Globus pallidus (tissue), 1 donor: ENCODE data around the gene CCNF.
A peak's percentile ranks its signal among the peaks of the same experiment; 100 is the strongest.

Experiments
- DNase-seq: peaks from one replicate; pipeline ENCODE4 v3.0.0-alpha.2; 2015; ENCODE audit warnings: low spot score

Gene CCNF

DNA sequence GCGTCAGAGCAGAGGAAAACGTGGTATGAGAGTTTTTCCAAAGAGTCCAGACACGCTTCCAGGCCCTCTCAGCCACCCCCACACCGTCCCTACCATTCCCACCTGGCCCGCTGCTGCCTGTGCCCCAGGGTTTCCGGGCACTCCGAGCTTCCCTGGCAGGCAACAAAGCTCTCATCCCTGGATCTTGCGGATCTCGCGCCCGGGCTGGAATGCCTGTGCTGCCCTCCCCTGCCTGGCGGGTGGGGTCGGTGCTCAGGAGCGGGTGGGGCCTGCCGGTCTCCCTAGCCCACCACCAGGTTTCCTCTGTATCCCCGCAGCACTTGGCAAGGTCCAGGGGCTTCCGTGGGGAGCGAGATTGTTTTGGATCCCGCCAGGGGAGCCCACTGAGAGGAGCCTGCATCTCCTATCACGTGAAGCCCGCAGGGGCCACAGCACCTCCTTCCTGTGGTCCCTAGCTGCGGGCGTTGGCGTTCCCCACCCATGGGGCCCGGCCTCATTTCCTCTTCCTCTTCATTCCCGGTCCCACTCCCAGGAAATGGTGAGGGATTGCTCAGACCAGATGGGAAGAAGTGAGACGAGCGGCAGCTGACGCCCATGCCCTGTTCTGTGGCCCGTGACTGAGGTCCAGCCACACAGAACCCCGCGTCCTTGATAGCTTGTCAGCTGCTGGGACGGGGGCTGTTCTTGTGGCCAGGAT is 56.7 kb downstream of the CCNF start:
- no peak for DNase-seq

DNA sequence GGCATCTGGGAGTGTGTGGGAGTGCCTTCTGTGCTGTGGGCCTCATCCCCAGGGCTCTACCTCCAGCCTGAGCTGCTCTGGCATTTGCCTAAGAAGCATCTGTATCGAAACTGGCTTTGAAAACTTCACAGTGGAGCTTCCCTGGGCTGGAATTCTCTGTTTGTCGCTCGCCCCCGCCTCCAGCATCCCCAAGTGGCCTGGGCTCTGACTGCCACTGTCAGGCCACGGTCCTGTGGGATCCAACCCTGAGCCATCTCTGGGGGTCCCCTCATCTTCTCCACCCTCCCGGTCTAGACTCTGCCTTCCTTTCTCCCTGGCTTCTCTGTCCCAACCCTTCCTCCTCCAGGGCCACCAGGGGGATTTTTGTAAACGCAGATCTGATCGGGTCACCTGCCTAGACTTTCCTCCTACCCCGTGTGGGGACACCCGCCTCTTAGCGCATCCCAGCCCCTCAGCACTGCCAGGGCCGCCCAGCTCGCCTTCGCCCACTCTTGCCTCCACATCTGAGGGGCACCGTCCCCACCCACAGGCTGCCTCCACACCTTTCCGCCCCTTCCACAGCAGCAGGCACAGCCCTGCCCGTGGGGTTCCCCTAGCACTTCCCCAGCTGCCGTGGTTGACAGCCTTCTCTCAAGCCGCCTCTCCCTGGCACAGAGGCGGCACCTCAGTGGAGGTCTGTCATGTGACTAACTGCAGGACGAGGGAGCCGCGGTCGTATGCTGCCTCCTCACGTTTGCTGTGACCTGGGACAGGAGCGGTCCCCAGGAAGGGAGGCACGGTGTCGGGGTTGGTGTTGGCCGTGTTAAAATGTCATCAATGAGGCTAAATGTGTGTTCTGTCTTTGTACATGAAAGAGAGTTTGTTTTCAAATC is 57.6 kb downstream of the CCNF start:
- no peak for DNase-seq

GRCh38 chr16:2487517-2487842 is 58.2 kb downstream of the CCNF start:
- DNase-seq, result no peak

- DNase-seq, result no peak
These were observed 58.8 kb downstream of the CCNF start for GRCh38 chr16:2487903-2488531.

DNA sequence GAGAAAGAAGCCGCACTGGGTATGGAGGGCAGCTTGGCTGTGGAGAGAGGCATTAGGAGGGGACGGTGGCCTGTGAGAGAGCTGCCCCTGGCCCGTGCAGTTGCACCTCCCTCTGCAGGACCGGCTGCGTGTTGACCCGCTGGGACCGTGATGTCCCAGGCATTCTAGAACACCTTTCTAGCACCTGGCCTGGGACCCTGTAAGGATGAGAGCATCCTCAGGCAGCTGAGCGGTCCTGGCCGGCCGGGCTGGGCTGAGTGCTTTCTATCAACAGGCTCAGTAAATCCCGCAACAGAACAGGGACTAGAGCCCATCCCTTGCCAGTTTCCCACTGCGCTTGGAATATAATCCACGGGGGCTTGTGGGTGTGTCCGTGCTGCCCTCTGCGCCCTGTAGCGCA is 60.3 kb downstream of the CCNF start:
- no peak for DNase-seq

DNA sequence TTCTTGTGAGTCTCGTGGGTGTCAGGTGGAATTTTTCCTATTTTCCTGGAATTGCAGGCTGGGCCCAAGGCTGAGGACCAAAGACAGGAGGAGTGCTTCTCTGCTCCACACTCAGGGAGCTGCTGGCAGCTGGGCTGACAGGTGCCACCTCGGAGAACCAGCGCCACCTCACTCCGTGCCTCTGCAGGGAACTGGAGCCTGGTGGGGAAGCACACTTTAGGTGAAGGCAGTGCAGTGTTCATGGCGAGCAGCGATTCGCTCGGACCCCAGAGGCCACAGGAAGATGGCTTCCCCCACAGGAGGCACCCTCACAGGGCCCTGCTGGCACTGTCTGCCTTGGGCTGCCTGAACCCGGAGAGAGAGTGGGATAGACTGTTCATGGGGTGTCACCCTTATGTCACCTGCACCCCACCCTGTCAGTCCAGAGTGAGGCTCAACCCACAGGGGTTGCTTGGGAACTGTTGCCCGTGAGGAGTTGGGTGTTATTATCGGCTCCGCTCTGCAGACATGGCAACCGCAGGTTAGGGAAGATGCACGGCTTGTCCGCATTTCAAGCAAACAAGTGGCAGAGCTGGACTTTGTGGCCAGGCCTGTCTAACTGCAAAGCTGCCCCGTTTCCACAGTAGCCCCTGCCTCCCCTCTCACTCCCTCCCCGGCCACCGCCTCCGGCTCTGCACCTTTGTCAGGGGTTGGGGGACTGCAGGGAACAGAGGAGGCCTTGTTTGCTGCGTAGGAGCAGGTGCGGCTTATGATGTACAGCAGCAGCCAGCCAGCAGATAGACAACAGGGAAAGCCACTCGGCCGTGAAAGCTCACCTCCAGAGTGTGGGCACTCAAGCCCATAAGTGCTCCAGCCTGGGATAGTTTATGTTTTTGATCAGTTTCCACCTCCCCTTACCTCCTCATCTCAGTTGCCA is 61.2 kb downstream of the CCNF start:
- no peak for DNase-seq

- no peak for DNase-seq
These were observed 63.0 kb downstream of the CCNF start for GRCh38 chr16:2492292-2492691.

DNA sequence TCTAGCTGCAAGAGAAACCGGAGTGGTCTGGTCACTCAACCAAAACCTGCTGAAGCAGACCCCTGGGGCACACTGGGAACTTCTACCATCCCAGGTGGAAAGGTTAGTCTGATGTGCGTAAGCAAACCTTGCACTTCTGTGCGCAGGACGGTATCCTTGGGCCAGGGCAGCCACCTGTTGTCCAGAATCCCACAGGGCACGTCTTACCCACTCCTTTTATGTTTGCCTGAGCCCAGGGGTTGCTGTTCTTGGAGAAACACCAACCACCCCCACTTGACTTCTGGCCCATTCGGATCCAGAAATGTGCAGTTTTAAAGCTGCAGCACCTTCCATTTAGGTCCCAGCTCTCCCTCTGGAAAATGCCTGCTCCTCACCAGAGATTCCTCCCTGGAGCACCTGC is 64.4 kb downstream of the CCNF start:
- no peak for DNase-seq

DNA sequence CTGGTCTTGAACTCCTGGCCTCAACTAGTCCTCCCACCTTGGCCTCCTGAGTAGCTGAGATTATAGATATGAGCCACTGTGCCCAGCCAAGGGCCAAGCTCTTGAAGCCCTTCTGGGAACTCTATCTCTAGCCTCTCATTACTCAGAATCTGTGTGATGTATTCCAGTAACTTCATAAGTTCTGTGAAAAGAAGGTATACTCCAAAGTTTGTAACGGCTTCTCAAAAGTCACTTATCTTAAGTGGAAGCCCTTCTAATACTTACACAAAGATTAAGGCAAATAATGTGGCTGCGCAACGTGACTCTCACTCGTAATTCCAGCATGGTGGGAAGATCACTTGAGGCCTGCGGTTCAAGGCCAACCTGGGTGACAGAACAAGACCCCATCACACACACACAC is 65.4 kb downstream of the CCNF start:
- no peak for DNase-seq

DNA sequence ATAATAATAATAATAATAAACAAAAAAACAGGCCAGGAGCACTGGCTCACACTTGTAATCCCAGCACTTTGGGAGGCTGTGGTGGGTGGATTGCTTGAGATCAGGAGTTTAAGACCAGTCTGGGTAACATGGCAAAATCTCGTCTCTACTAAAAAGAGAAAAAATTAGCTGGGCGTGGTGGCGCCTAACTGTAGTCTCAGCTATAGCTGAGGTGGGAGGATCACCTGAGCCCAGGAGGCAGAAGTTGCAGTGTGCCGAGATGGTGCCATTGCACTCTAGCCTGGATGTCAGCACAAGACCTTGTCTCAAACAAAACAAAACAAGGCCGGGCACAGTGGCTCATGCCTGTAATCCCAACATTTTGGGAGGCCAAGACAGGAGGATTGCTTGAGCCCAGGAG is 65.8 kb downstream of the CCNF start:
- no peak for DNase-seq

GRCh38 chr16:2496223-2497115 is 67.2 kb downstream of the CCNF start:
- DNase-seq, result no peak

DNA sequence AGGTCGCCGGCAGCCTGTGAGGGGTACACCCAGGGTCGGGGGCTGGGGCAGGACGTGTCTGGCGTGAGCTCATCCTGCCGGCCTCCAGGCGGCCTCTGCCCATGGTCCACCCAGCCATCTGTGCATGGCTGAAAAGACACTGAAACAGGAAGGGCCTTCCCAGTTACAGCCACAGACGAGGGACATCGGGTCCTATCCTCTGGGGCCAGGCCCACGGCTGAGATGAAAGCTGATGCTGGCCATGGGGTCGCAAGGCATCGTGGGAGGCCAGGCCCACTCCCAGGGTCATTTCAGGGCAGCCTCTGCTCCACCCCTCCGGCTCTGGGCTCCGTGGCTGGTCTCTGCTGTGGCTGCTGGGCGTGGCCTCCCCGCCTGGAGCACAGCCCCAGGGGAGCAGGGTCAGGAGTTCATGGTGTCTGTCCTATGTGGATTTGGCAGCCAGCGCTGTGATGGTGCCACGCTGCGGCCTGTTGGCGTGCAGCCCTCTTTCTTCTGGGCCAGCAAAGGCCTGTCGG is 67.9 kb downstream of the CCNF start:
- no peak for DNase-seq

DNA sequence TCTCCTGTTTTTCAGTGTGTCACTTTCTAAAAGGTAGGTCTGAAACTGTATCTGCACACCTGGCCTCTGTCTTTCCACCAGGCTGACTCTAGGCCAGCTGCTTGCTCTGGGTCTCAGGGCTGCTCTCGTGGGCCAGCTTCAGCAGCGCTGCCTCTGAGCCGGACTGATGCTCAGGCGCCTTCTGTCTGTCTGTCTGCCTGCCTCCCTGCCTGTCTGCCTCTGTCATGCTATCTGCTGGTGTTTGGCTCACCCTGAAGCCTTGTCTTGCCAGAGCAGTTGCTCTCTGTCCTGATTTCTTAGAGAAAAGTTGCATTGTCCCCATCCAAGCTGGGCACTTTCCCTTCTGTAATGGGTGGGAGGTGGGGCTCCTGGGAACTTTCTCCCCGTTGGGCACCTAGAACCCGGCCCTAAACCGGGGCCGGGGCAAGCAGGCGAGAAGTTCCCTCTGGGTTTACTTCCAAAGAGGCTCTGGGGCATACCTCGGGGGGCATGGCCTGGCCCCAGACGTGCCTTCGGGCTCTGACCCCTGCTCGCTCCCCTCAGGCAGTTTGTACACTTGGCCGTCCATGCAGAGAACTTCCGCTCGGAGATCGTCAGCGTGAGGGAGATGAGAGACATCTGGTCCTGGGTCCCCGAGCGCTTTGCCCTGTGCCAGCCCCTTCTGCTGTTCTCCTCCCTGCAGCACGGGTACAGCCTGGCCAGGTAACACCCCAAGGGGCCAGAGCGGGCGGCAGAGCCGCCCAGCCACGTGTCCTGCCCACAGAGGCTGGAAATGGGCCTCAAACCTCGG is 68.6 kb downstream of the CCNF start:
- no peak for DNase-seq

GRCh38 chr16:2498531-2499253 is 69.4 kb downstream of the CCNF start:
- no peak for DNase-seq

DNA sequence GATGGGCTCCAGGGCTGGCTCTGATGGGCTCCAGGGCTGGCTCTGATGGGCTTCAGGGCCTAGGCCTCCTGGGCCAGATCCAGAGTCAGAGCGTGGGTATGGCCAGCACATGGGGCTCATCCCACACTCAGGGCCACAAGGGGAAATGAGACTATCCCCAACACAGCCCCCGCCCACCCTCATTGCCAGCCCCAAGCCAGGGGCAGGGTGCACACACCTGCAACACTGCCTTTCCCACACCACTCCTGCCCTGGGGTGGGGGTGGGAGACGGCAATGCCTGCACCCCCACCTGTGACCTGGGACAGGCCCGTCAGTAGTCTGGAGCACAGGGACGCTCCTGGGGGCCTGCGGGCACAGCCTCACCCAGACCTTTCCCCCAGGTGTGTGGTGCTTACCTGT is 70.2 kb downstream of the CCNF start:
- DNase-seq, result no peak

- DNase-seq, result no peak
These were observed 70.7 kb downstream of the CCNF start for GRCh38 chr16:2499890-2500429.

DNA sequence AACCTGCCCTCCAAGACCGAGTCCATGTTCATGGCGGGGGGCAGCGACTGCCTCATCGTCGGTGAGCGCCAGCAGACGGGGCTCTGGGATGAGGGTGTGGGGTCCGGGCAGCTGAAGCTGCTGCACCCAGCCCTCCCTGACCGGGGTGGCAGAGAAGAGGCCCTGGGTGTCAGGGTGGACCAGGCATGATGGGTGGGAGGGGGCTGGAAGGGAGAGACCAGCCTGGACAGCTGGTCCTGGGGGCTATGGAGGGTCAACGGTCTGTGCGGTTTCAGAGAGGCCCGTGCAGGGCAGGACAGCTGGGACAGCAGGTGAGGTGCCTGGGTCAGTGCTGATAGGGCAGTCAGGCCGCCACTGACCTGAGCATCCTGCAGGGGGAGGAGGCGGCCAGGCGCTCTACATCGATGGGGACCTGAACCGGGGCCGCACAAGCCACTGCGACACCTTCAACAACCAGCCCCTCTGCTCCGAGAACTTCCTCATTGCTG is 71.2 kb downstream of the CCNF start:
- DNase-seq, result no peak

GRCh38 chr16:2500918-2501750 is 71.9 kb downstream of the CCNF start:
- DNase-seq, result peak; percentile 88
